ENCODE measurements around the gene NFATC4.

DNA sequence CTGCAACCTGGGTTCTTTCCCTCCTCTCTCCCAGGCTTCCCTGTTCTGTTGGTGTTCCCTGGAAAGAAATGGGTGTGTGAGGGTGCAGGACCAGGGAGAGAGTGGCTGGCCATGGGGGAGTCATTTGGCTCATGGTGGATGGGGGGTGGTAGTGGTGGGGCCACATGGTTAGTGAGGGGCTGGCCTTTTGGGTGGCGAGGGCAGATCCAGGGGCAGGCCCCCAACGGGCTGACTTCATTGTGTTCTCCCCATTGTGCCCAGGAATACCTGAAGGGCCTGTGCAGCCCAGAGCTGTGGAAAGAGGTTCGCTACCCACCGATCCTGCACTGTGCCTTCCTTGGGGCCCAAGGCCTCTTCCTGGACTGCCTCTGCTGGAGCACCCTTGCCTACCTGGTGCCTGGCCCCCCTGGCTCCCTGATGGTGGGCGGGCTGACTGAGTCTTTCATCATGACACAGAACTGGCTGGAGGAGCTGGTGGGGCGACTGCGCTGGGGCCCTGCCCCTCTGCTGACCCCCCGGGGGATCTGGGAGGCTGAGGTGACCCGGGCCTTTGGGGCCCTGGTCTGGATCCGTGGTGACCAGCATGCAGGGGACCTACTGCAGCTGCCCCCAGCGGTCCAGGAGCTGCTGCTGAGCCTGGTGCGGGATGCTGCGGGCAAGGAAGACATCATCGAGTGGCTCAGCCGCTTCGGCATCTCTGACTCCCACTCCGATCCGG is 39.8 kb downstream of the NFATC4 start:
- TF ChIP-seq, protein P1, sequence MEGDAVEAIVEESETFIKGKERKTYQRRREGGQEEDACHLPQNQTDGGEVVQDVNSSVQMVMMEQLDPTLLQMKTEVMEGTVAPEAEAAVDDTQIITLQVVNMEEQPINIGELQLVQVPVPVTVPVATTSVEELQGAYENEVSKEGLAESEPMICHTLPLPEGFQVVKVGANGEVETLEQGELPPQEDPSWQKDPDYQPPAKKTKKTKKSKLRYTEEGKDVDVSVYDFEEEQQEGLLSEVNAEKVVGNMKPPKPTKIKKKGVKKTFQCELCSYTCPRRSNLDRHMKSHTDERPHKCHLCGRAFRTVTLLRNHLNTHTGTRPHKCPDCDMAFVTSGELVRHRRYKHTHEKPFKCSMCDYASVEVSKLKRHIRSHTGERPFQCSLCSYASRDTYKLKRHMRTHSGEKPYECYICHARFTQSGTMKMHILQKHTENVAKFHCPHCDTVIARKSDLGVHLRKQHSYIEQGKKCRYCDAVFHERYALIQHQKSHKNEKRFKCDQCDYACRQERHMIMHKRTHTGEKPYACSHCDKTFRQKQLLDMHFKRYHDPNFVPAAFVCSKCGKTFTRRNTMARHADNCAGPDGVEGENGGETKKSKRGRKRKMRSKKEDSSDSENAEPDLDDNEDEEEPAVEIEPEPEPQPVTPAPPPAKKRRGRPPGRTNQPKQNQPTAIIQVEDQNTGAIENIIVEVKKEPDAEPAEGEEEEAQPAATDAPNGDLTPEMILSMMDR (IDR thresholded peaks at IDR 0.05 in 8 of 11, conservative IDR thresholded peaks at IDR 0.05 in 3 of 11) = no peak
- TF ChIP-seq POLR2A (IDR thresholded peaks at IDR 0.05) (no peak), POLR2AphosphoS5 (IDR thresholded peaks at IDR 0.05) (no peak)

Data from spleen (tissue), 7 donors.